GM19099 (cell line): ENCODE data around the gene NR2F2.

ENCODE experiments used
- POLR2A ChIP-seq: IDR thresholded peaks from 3 replicates; pipeline ENCODE4 v1.6.1; 2011; ENCODE audit warnings: low read depth; ENCODE audit not compliant: insufficient read length; ENCODE audit errors: extremely low read depth

Gene NR2F2

DNA sequence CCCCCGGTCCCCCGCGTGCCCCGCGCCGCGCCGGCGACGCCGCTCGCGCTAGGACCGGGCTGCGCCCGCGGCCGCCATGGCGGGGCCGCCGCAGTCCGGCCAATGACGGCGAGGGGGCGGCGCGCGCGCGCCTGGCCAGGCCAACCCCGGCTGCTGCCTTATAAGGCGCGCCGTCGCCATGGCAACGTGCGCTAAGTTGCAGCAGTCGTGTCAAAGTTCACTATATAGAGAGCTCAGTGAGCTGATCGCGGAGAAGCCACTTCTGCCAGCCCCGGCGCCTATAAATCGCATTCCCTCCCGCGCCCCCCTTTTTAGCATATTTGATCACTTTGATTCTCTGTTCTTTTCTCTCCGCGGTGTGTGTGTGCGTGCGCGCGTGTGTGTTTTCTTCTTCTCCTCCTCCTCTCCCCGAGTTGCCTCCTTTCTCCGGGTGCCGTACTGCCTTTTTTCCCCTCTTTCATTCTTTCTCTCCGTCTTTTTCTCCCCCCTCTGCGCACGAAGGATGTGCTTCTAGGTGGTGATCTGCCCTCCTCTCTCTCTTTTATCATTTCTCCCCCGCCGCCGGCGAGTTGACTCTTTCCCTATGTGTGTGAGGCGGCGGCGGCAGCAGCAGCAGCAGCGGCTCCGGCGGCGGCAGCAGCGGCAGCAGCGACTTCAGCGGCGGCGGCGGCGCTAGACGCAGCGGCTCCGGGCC is at the start of gene NR2F2:
NR2F2 (plus strand) TSS at position 251 of the 694 bp plus-strand sequence. CDS start 1,406 bp downstream, outside the sequence.
- TF ChIP-seq POLR2A, result no peak

DNA sequence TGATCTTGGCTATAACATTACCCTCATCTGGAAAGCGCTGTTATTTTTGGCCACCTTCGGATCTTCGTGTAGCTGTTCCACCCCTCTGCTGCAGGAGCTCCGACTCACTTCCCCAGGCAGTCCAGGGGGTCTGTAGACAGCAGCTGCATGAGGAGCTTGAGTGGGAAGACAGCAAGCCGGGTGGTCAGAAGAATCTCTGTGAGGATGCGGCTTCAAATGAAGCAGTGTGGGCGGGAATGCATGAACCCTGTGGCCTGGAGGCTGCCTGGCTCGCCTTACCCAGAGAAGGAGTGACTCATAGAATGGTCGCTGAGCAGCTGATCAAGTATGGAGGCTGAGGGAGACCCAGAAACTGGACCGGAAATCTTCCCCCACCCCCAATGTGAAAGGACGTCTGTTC is 45.2 kb upstream of the NR2F2 start:
- no peak for TF ChIP-seq POLR2A

DNA sequence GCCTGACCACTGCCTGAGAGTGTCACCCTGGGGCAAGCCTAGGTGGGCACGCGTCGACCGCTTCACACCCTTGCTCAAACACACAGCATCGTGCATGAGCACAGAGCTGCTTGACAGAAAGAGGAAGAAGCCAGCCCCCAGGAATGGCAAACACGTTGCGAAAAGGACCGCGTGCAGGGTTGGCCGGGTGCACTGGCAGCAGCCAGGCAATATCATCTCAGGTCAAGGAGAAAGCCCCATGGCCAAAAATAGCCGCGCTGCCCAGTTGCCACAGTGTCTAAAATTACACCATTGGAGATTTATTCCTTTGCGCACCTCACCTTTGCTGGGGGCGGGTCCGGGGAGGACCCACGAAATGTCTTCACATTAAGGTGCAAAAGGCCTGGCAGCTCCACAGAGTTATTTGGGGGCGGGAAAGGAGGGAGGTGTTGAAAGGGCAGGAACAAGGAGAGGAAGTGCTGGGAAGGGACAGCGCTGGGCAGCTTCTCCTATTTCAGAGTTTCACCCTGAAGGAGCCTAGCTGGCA is 44.7 kb upstream of the NR2F2 start:
- TF ChIP-seq POLR2A, result no peak

GRCh38 chr15:96290679-96291078 is 39.8 kb upstream of the NR2F2 start:
- no peak for TF ChIP-seq POLR2A

DNA sequence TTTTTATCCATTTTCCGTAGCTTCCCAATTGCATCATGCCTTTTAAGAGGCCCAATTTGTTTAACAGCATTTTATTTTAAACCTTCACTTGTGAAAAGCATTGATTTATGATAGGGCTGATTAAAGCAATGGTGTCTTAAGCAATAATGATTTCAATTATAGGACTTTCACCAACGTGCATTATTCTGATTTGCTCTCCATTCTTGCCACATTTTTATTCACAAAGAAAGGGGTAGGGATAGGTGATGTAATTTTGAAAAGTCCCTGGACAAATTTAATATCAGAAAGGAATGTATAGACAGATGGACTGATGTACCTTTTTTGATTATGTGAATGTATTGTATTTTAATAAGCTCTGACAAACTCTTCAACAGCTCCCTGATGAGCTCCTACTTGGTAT is 37.9 kb upstream of the NR2F2 start:
- no peak for TF ChIP-seq POLR2A

- no peak for TF ChIP-seq POLR2A
Measured at GRCh38 chr15:96293441-96293840, 37.1 kb upstream of the NR2F2 start.

DNA sequence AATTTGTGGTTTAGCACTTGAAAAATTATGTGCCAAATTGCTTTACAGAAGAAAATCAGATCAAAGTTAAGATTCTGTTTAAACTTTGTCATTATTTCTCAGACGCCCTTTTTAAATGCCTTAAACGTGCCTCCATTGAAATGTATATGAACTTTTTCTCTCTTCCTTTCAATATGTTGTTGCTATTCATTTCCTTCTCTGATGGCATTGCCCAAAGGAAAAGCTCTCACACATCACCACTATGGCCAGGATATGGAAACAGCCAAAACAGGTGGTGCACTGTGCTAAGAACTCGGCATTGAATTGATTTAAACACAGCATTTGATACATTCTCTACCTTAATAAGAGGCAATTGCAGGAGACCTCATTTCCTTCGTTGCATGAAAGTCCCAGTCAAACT is 35.7 kb upstream of the NR2F2 start:
- TF ChIP-seq POLR2A, result no peak

GRCh38 chr15:96296264-96296663 is 34.2 kb upstream of the NR2F2 start:
- TF ChIP-seq POLR2A, result no peak

GRCh38 chr15:96297783-96298182 is 32.7 kb upstream of the NR2F2 start:
- no peak for TF ChIP-seq POLR2A

DNA sequence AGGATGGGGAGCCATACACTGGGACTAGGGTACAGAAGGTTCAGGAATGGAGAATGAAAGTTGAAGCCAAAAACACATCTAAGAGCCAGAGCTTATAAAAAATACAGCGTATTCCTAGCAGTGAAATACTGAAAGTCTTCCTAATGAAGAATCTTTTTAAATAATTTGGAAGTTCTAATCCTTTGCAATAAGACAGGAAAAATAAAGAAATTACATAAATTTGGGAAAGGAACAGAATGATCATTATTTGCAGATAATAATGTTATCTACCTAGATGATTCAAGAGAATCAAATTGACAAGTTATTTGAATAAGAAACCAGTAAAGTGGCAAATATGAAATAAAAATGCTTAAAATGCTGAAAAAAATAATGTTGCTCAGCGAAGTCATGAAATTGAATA is 32.3 kb upstream of the NR2F2 start:
- TF ChIP-seq POLR2A, result no peak

GRCh38 chr15:96300836-96301235 is 29.7 kb upstream of the NR2F2 start:
- TF ChIP-seq POLR2A, result no peak

DNA sequence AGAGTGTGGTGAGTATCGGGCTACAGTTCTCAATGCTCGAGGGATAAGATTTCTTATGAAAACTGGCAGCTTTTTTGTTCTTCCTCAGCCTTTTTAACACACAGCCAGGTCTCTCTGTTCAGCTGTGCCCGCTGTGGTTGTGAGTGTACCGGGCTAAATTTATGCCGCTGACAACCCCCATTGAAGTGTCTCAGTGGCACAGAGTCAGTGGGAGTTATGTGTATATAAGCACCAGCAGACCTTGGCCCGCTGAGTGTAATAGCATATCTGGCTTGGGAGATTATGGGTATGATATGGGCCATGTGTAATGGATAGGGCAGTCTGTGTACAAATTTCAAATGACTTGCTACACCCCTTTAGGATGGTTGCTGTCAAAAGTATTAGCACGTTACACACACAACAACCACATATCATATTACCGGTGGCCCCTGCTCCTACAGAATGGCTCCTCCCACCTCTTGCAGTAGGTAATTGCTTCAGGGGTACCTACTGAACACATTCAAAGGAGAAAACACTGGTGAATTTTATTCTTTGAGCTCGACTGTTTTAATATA is 26.9 kb upstream of the NR2F2 start:
- no peak for TF ChIP-seq POLR2A

DNA sequence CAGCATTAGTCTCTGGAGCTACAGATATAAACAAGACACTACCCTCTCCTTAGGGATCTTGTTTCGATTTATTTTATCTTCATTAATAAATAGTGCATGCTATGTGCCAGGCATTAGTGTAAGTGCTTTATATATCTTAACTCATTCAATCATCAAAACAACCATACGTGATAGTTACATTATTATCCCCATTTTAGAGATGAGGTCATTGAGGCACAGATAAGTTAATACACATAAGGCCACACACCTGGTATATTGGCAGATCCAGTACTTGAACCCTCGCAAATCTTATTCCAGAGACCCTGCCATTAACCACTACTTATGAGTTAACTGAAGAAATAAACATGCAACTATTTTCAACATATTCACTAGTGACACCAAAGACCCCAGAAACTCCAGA is 25.7 kb upstream of the NR2F2 start:
- no peak for TF ChIP-seq POLR2A

GRCh38 chr15:96306321-96306720 is 24.2 kb upstream of the NR2F2 start:
- no peak for TF ChIP-seq POLR2A

DNA sequence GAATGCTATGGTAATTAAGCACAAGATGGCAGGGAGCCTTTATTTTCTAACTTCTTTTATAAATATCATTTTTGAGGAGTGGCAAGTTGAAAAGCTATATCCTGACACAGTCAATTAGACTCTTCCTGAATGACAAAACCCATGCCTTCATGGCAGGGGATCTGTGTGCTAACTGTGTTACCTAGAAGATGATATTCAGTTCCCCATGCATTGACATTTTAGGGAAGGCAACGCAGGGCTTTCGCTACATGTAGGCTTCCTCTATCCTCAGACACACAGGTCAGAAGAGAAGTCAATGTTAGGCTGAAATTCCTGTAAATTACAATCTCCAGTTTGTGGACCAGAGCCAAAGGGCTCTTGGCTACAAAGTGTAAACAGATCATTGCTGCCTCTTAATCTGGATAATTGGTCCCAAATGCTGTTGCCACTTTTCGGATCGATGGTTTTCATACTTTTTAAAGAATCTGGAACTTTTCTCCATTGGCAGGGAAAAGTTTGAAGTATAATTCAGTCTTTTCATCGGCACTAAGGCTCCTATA is 22.6 kb upstream of the NR2F2 start:
- TF ChIP-seq POLR2A, result no peak

DNA sequence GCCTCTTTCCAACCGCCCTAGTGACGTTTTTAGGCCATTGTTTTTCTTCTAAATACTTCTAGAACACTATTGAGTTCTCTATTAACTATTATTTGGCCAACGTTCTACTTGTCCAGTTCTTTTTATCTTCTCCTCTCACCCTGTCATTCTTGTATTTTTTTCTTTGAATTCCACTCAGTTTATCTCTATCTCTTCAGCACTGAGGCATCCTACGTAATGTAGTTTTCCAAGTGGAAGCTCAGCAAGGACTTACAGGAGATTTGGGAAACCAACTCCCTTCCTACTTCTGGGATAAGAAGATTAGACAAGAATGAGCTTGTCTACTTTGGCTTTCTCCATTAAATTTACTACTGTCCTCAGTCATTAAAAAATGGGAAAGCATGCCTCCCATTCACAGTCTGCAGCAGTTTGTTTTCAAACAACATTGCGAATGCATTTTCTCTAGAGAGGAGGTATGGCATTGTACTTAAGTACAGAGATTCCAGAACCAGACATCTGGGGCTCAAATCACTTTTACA is 21.3 kb upstream of the NR2F2 start:
- TF ChIP-seq POLR2A, result no peak

DNA sequence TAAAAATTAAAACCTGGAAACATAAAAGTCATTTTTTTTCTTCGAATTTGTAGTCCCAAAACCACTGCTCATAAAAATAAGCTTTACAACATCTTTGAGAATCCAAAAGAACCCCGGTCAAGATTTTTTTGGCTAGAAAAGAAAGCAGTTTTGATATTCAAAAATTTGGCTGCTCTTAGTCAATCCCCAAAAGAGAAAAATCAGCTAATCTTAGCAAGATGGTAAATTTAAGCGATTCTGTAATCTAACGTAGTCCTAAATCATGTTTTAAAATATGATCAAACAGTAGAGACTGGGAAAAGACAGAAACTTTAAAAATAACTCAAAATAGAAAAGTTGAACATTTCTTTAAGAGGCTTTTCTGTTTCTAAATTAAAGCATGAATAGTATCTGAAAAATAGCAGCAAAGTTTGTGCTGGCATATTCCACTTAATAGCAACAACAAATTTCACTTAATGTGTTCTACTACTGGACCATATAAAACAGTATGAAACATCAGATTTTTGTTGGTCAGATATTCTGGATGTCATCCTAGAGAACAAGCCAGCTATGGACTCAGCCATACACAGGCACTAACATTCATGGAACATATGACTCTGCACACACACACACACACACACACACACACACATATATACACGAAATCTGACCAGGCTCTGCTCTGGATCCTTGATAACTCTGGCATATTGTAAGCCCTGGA is 19.1 kb upstream of the NR2F2 start:
- TF ChIP-seq POLR2A, result no peak

DNA sequence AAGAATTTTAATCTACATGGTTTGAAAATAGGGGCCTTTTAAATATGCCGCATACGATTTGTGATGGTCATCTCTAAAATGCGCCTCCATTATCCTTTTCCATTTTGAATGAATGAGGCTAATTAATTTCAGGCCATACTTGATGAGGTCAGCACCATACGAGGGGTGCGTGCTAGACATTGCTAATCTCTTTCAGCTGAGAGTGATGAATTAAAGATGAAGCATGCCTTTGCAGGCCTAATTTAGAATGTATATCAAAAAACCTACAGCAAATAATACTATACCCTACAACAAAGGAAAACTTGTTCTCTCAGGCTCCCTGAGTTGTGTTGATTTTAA is 18.6 kb upstream of the NR2F2 start:
- no peak for TF ChIP-seq POLR2A
